ENCODE data around the gene LITAF. TPM values are rescaled to one million over a fixed set of nuclear protein-coding genes. Genes with fewer than 3 reads are reported as not detected.
A peak's percentile ranks its signal among the peaks of the same experiment; 100 is the strongest.
"Not testable (repeated sequence)": the region's sequence is repeated elsewhere in the genome, so short reads cannot be mapped to it uniquely, and the experiment has no call there.

Gene LITAF
- total RNA-seq, 1 donor from 2014 or later = 5.3 TPM

DNA sequence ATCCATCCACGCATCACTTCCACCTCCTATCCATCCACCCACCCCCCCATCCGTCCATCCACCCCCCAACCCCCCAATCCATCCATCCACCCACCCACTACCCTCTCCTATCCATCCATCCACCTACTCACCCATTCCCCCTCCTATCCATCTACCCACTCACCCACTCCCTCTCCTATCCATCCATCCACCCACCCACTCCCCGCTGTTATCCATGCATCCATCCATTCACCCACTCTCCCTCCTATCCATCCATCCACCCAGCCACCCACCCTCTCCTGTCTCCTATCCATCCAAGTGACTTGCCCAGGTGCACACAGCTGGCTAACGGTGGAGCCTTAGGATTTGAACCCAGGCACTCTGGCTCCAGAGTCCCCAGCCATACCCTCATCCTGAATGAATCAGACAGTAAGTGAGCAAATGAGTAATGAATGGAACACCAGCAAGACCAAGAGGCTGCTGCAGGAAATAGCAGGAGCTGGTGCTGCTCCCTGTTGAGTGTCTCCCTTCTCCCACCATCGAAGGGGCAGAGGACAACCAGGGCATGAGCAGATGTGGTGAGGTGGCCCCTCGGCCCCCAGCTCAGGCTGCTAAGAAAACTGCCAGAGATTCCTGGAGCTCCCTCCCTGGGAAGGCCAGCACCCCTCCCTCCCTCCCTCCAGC lies 62.5 kb downstream of the LITAF start:
- DNase-seq (ENCODE audit: low read depth) = no peak

DNA sequence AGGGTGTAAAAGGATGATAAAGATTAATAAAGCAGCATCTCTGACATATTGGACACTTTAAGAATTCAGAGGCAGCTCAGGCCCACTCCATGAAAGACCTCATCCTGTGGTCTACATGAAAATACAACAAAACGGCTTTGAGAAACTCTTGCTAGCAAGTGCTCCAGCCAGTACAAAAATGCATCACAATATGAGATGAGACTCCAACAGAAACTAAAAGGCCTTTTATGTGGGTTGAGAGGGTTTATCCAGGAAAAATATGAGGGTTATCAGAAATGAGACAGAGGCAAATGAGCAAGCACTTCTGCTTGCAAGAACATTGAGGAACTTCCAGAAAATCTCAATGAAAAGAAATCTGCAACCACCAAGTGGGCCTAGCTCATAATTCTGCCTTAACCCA lies 65.7 kb downstream of the LITAF start:
- no peak for DNase-seq (ENCODE audit: low read depth)

- no peak for DNase-seq (ENCODE audit: low read depth)
These were observed 66.3 kb downstream of the LITAF start for GRCh38 chr16:11520442-11520841.

DNA sequence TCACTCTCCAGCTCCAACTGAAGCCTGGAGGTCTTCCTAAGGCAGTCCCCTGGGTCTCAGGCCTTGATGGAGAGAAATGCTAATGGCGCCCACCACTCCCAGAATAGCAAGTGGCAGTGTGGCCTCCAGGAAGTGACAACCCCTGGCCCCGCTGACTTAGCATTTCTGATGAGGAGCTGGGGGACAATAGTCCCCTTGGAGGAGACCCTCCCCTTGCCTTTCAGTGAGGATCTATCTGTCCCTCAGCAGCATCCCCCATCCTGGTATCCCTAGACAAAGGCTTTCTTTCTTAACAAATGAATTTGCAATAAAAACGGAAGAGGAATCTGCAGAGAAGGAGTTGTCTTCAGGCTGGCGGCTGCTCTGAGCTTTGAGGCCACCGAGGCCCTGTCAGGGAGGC lies 68.8 kb downstream of the LITAF start:
- DNase-seq (ENCODE audit: low read depth) = no peak

- no peak for DNase-seq (ENCODE audit: low read depth)
These were observed 70.9 kb downstream of the LITAF start for GRCh38 chr16:11515540-11516430.

DNA sequence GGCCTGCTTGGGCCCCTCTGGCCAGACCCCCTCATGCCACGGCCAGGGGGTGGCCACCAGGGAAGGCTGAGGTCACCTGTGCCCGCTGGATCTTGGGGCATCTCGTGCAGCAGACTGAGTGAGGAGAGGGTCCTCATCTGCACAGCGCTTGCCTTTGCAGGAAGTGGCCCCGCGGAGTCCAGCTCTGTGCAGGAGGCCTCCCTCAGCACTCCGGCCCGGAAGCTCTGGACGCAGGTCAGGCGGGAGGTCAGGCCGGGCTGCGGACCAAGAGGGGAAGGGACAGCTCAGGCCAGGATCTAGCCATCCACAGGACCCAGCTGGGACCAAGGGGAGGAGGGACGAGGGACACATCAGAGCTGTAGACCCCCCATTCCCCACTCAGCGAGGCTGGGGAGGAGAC lies 72.4 kb downstream of the LITAF start:
- DNase-seq (ENCODE audit: low read depth) = no peak

- DNase-seq (ENCODE audit: low read depth) = not testable (repeated sequence)
These were observed 73.4 kb downstream of the LITAF start for GRCh38 chr16:11513366-11513765.

- no peak for DNase-seq (ENCODE audit: low read depth)
These were observed 74.9 kb downstream of the LITAF start for GRCh38 chr16:11511801-11512200.

DNA sequence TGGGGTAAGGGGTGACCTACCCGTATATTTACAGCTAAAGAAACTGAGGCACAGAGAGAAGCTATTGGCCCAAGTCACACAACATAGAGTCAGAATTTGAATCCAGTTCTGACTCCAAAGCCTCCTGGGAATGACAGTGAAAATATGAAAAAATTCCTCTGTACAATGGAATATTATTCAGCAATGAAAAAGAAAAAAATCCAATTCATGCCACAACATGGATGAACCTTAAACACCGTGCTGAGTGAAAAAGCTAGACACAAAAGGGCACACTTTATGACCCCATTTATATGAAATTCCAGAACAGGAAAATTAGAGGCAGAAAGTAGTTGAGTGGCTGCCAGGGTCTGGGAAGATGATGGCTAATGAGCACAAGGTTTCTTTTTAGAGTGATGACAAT lies 75.4 kb downstream of the LITAF start:
- no peak for DNase-seq (ENCODE audit: low read depth)

- peak; percentile 28 for DNase-seq (ENCODE audit: low read depth)
These were observed 76.3 kb downstream of the LITAF start for GRCh38 chr16:11510178-11510973.

- DNase-seq (ENCODE audit: low read depth) = no peak
These were observed 78.7 kb downstream of the LITAF start for GRCh38 chr16:11507991-11508390.

DNA sequence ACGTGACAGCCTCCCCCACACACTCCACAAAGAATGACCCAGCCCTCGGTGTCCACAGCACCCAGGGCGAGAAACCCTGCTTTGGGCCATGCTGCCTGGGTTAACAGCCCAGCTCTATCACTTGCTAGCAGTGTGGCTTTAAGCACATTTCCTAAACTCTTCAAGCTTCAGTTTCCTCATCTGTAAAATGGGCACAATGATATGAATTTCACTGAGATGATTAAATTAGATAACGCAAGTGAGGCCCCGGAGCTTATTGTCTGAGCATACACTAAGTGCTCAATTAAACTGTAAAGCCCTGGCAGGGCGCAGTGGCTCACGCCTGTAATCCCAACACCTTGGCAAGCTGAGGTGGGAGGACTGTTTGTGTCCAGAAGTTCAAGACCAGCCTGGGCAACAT lies 79.4 kb downstream of the LITAF start:
- DNase-seq (ENCODE audit: low read depth) = no peak

DNA sequence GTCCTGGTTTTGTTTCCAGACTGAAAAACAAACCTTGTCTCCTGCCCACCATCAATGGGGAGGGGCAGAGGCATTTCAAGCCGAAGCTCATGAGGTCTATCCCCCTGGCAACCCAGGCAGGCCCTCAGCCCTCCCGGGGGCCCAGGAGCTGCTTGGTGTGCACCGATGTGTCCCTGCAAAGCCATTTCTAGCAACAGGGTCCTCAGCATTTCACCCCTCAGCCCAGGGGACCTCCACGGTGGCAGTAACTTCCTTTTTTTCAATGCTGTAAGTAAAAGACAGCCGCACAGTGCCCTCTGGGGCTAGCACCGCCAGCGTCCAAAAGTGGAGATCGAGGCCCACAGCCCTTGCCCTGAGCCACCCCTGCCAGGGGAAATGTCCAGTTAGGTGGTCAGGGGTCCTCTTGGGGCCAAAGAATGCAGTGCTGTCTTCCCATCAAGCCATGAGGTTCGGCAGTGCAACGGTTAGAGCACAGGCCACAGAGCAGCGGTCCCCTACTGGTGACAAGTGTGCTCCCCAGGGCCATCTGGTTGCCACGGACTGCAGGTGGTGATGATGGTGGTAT lies 79.9 kb downstream of the LITAF start:
- no peak for DNase-seq (ENCODE audit: low read depth)

GRCh38 chr16:11504261-11504660 lies 82.5 kb downstream of the LITAF start:
- not testable (repeated sequence) for DNase-seq (ENCODE audit: low read depth)

- DNase-seq (ENCODE audit: low read depth) = peak; percentile 90
These were observed 83.2 kb downstream of the LITAF start for GRCh38 chr16:11503566-11503965.

- no peak for DNase-seq (ENCODE audit: low read depth)
These were observed 84.5 kb downstream of the LITAF start for GRCh38 chr16:11502239-11502638.

- no peak for DNase-seq (ENCODE audit: low read depth)
These were observed 85.1 kb downstream of the LITAF start for GRCh38 chr16:11501632-11502031.

- DNase-seq (ENCODE audit: low read depth) = no peak
These were observed 85.9 kb downstream of the LITAF start for GRCh38 chr16:11500700-11501346.

GRCh38 chr16:11499295-11500089 lies 87.2 kb downstream of the LITAF start:
- DNase-seq (ENCODE audit: low read depth) = no peak

- no peak for DNase-seq (ENCODE audit: low read depth)
These were observed 88.0 kb downstream of the LITAF start for GRCh38 chr16:11498683-11499082.

Data from myocyte (in vitro differentiated cells).